IPS-15b (cell line): Measurements from ENCODE around the gene EHD1.
A peak's percentile ranks its signal among the peaks of the same experiment; 100 is the strongest.

Experiments
- H3K27me3 ChIP-seq: one replicate; pipeline ENCODE4 v1.6.1; 2013; ENCODE audit warnings: low read length; ENCODE audit not compliant: control insufficient read depth, insufficient read depth
- H3K36me3 ChIP-seq: one replicate; pipeline ENCODE4 v1.6.1; 2013; ENCODE audit warnings: low read length; ENCODE audit not compliant: control insufficient read depth, insufficient read depth
- H3K4me1 ChIP-seq: one replicate; pipeline ENCODE4 v1.6.1; 2013; ENCODE audit warnings: mild to moderate bottlenecking, low read length; ENCODE audit not compliant: control insufficient read depth, insufficient read depth
- H3K4me3 ChIP-seq: one replicate; pipeline ENCODE4 v1.5.1; 2013; ENCODE audit warnings: low read depth, low read length
- H3K9ac ChIP-seq: one replicate; pipeline ENCODE4 v1.6.1; 2013; ENCODE audit warnings: low read depth, mild to moderate bottlenecking, low read length
- H3K9me3 ChIP-seq: one replicate; pipeline ENCODE4 v1.6.1; 2013; ENCODE audit warnings: mild to moderate bottlenecking, low read length; ENCODE audit not compliant: control insufficient read depth, insufficient read depth

The EHD1 gene

GRCh38 chr11:64885367-64886286 is 7.2 kb upstream of the EHD1 start:
- H3K9ac ChIP-seq: no peak overlapping the region
- H3K27me3 ChIP-seq: no peaks in the 10 kb centered on the region
- no peaks in the 10 kb centered on the region for H3K36me3 ChIP-seq
- peaks cover 5% of the 10 kb centered on the region for H3K4me1 ChIP-seq
- H3K9me3 ChIP-seq: no peaks in the 10 kb centered on the region
- no peak overlapping the region for H3K4me3 ChIP-seq

GRCh38 chr11:64884019-64884418 is 5.6 kb upstream of the EHD1 start:
- Histone ChIP-seq H3K27me3 (no peaks in the 10 kb centered on the region), H3K4me1 (peaks cover 5% of the 10 kb centered on the region), H3K4me3 (no peak overlapping the region), H3K36me3 (no peaks in the 10 kb centered on the region), H3K9ac (no peak overlapping the region), H3K9me3 (no peaks in the 10 kb centered on the region)

- H3K4me3 ChIP-seq: no peak overlapping the region
- H3K4me1 ChIP-seq: peaks cover 5% of the 10 kb centered on the region
- H3K36me3 ChIP-seq: no peaks in the 10 kb centered on the region
- no peaks in the 10 kb centered on the region for H3K9me3 ChIP-seq
- H3K9ac ChIP-seq: no peak overlapping the region
- H3K27me3 ChIP-seq: no peaks in the 10 kb centered on the region
These were observed 5.2 kb upstream of the EHD1 start for GRCh38 chr11:64883575-64883974.

GRCh38 chr11:64882243-64882642 is 3.8 kb upstream of the EHD1 start:
- H3K4me3 ChIP-seq: no peak overlapping the region
- no peak overlapping the region for H3K9ac ChIP-seq
- H3K36me3 ChIP-seq: no peaks in the 10 kb centered on the region
- no peaks in the 10 kb centered on the region for H3K27me3 ChIP-seq
- peaks cover 2% of the 10 kb centered on the region for H3K4me1 ChIP-seq
- no peaks in the 10 kb centered on the region for H3K9me3 ChIP-seq

GRCh38 chr11:64881476-64881875 is 3.1 kb upstream of the EHD1 start:
- Histone ChIP-seq H3K4me3 (no peak overlapping the region), H3K4me1 (peaks cover 4% of the 10 kb centered on the region), H3K9ac (no peak overlapping the region), H3K9me3 (no peaks in the 10 kb centered on the region), H3K27me3 (no peaks in the 10 kb centered on the region), H3K36me3 (no peaks in the 10 kb centered on the region)

GRCh38 chr11:64880240-64881001 is 2.0 kb upstream of the EHD1 start:
- peaks cover 4% of the 10 kb centered on the region for H3K4me1 ChIP-seq
- no peaks in the 10 kb centered on the region for H3K27me3 ChIP-seq
- H3K36me3 ChIP-seq: no peaks in the 10 kb centered on the region
- no peaks in the 10 kb centered on the region for H3K9me3 ChIP-seq
- H3K4me3 ChIP-seq: no peak overlapping the region
- no peak overlapping the region for H3K9ac ChIP-seq

GRCh38 chr11:64879244-64879900 is 951 bp upstream of the EHD1 start:
- peaks cover 4% of the 10 kb centered on the region for H3K4me1 ChIP-seq
- peak overlapping the region; percentile 87 for H3K9ac ChIP-seq
- H3K4me3 ChIP-seq: peak overlapping the region; percentile 77
- no peaks in the 10 kb centered on the region for H3K27me3 ChIP-seq
- H3K9me3 ChIP-seq: no peaks in the 10 kb centered on the region
- peaks cover 2% of the 10 kb centered on the region for H3K36me3 ChIP-seq

DNA sequence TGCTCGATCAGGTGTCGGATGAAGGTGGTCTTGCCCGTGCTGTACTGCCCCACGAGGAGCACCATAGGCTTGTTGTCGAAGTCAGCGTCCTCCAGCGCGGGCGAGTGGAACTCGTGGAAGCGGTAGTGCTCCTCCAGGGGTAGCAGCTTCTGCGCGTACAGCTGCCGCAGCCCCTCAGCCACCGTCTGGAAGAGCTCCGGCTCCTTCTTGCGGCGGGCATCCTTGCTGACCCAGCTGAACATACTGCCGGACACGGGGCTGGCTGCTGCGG is 263 bp downstream of the EHD1 start:
- Histone ChIP-seq H3K9ac (peak overlapping the region; percentile 85), H3K4me3 (peak overlapping the region; percentile 98), H3K9me3 (no peaks in the 10 kb centered on the region), H3K27me3 (no peaks in the 10 kb centered on the region), H3K36me3 (peaks cover 4% of the 10 kb centered on the region), H3K4me1 (peaks cover 4% of the 10 kb centered on the region)

DNA sequence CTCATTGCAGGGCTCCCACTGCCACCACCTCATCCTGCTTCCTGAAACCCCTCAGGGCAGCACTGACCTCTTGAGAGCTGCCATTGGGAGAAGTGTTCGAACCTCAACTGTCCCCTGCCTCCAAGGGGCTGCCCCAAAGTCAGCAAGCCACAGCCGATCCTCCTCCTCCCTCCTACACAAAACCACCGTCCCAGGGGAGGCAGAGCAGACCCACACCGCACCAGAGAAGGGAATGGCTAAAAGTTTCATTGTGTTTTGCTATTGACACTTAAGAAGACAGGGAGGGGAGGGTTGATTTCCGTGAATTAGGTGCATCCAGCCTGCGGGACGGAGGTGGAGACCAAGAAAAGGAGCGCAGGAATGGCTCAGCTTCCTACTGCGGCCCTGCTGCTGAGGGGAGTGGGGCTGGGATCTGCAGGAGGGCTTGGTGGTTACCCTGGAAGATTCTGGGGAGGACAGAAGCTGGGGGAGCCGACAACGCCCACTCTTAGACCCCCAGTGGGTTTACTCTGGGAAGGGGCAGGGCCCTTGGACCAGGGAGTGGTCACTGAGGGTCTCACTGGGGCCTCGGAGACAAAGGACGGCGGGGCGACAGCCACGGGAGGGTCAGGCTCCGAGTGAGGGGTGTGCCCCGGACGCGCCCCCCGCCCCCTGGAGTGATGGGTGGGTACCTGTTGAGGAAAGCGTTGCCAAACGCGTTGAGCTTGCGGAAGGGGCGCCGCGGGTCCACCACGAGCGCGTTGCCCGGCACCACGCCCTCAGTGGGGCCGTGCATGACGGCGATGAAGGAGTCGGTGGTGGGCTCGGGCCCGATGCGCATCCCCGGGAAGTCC is 815 bp downstream of the EHD1 start:
- H3K27me3 ChIP-seq: no peaks in the 10 kb centered on the region
- peaks cover 4% of the 10 kb centered on the region for H3K4me1 ChIP-seq
- H3K9ac ChIP-seq: peak overlapping the region; percentile 85
- H3K4me3 ChIP-seq: peak overlapping the region; percentile 98
- H3K9me3 ChIP-seq: no peaks in the 10 kb centered on the region
- peaks cover 4% of the 10 kb centered on the region for H3K36me3 ChIP-seq

- Histone ChIP-seq H3K9ac (no peak overlapping the region), H3K9me3 (no peaks in the 10 kb centered on the region), H3K27me3 (no peaks in the 10 kb centered on the region), H3K4me1 (peaks cover 4% of the 10 kb centered on the region), H3K4me3 (peak overlapping the region; percentile 98), H3K36me3 (peaks cover 5% of the 10 kb centered on the region)
These were observed 1.5 kb downstream of the EHD1 start for GRCh38 chr11:64876835-64877341.

- H3K9ac ChIP-seq: peak overlapping the region; percentile 1
- H3K9me3 ChIP-seq: no peaks in the 10 kb centered on the region
- no peaks in the 10 kb centered on the region for H3K27me3 ChIP-seq
- peaks cover 4% of the 10 kb centered on the region for H3K4me1 ChIP-seq
- H3K4me3 ChIP-seq: peak overlapping the region; percentile 8
- peaks cover 11% of the 10 kb centered on the region for H3K36me3 ChIP-seq
These were observed 2.1 kb downstream of the EHD1 start for GRCh38 chr11:64876229-64876750.
